HUES6 (cell line): ENCODE results near the gene CISD3.

Experiments
- H3K27ac ChIP-seq: 2 replicates; pipeline ENCODE4 v1.7.0; 2013; ENCODE audit warnings: low read depth, mild to moderate bottlenecking, low read length, inconsistent platforms
- H3K27me3 ChIP-seq: 2 replicates; pipeline ENCODE4 v1.6.1; 2013; ENCODE audit warnings: low read length; ENCODE audit not compliant: control insufficient read depth, insufficient read depth
- H3K36me3 ChIP-seq: 2 replicates; pipeline ENCODE4 v1.6.1; 2013; ENCODE audit warnings: low read length; ENCODE audit not compliant: control insufficient read depth, insufficient read depth
- H3K4me1 ChIP-seq: 2 replicates; pipeline ENCODE4 v1.6.1; 2013; ENCODE audit warnings: low read length; ENCODE audit not compliant: control insufficient read depth, insufficient read depth
- H3K4me3 ChIP-seq: 2 replicates; pipeline ENCODE4 v1.5.1; 2013; ENCODE audit warnings: low read depth, low read length
- H3K9ac ChIP-seq: one replicate; pipeline ENCODE4 v1.6.1; 2013; ENCODE audit warnings: mild to moderate bottlenecking, low read length
- H3K9me3 ChIP-seq: 2 replicates; pipeline ENCODE4 v1.6.1; 2013; ENCODE audit warnings: low read depth, low read length; ENCODE audit not compliant: control insufficient read depth, insufficient read depth

Gene CISD3

DNA sequence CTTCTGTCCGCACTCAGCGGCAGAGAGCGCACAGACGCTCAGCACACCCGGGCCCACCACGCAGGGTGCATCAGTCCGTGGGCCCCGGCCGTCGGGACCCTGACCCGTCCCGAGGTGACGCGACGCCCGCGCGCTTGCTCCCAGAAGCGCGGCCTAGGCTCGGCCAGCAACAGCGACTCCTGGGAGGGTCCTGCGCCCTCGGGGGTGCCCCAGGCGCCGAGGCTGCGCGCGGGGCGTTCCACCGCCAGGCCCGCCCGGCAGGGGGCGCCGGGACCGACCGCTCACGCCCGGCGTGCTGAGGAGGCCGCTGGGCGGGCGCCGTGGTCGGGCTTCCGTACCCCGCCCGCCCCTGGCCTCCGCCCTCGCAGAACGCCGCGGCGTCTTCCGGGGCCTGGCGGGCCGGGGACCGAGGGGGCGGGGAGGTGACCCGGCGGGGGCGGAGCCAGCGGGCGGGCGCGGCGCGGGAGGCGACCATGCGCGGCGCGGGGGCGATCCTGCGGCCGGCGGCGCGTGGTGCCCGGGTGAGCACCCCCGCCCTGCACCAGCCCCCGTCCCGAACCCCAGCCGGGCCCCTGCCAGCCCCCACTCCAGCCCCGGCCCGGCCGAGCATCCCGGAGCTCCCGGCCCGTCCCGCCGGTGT lies at the start of gene CISD3:
TSS of gene CISD3 (plus strand) at position 456 of the 640 bp plus-strand sequence. CDS start at position 474, 18 bp downstream.
- peak within 1 kb of the TSS; percentile 91 for H3K4me3 ChIP-seq
- H3K27me3 ChIP-seq: peaks cover 7% of the 10 kb centered on the region; the same call in 1 of the 2 replicates
- H3K9ac ChIP-seq: peak within 1 kb of the TSS; percentile 80
- H3K9me3 ChIP-seq: no peaks in the 10 kb centered on the region
- H3K36me3 ChIP-seq: peaks cover 27% of the 10 kb centered on the region
- peaks cover 24% of the 10 kb centered on the region for H3K4me1 ChIP-seq
- H3K27ac ChIP-seq: no peak within 1 kb of the TSS; the same call in 1 of the 2 replicates

GRCh38 chr17:38681096-38681495 lies 49.0 kb upstream of the CISD3 start:
- H3K27ac ChIP-seq: no peak overlapping the region
- H3K9ac ChIP-seq: no peak overlapping the region
- H3K36me3 ChIP-seq: no peaks in the 10 kb centered on the region
- peaks cover 18% of the 10 kb centered on the region for H3K27me3 ChIP-seq
- peaks cover 9% of the 10 kb centered on the region; the same call in 1 of the 2 replicates for H3K4me1 ChIP-seq
- no peak overlapping the region for H3K4me3 ChIP-seq
- no peaks in the 10 kb centered on the region for H3K9me3 ChIP-seq

DNA sequence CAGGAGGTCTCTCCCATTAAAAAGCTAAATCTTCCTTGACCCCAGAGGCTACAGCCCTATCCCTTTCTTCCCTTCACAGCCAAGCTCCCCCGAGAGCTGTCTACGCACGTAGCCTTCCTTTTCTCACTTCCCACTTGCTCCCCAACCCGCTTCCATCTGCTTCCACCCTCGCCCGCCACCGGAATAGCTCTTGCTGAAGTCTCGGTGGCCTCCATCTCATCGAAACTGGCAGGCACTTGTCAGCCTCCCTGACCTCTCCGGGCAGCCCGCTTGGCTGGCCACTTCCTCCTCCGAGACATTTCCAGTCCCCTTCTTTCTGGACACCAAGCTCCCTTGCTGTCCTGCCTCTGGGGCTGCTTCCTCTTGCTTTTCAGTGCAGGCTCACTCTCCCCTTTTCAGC lies 44.6 kb upstream of the CISD3 start:
- Histone ChIP-seq H3K9me3 (no peaks in the 10 kb centered on the region), H3K36me3 (no peaks in the 10 kb centered on the region), H3K4me1 (no peaks in the 10 kb centered on the region), H3K9ac (no peak overlapping the region), H3K27me3 (peaks cover 10% of the 10 kb centered on the region), H3K4me3 (no peak overlapping the region), H3K27ac (no peak overlapping the region)

DNA sequence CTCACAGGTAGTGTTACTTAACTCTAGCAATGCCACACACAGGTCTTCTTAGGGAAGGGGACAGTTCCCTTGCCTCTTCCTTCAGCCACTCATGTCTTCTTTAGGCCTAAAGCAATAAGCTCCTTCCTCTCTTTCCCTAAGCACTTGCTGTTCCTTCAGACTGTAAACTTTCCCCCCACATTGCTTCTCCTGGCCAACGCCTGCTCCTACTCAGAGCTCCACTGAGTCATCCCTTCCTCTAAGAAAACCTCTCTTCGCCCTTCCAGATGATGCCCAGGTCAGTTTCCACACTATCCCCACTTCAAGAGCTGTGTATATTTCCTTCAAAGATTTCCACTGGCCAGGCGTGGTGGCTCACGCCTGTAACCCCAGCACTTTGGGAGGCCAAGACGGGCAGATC lies 42.9 kb upstream of the CISD3 start:
- Histone ChIP-seq H3K4me1 (no peaks in the 10 kb centered on the region), H3K9ac (no peak overlapping the region), H3K27ac (no peak overlapping the region), H3K36me3 (no peaks in the 10 kb centered on the region), H3K9me3 (no peaks in the 10 kb centered on the region), H3K4me3 (no peak overlapping the region), H3K27me3 (peaks cover 10% of the 10 kb centered on the region)

DNA sequence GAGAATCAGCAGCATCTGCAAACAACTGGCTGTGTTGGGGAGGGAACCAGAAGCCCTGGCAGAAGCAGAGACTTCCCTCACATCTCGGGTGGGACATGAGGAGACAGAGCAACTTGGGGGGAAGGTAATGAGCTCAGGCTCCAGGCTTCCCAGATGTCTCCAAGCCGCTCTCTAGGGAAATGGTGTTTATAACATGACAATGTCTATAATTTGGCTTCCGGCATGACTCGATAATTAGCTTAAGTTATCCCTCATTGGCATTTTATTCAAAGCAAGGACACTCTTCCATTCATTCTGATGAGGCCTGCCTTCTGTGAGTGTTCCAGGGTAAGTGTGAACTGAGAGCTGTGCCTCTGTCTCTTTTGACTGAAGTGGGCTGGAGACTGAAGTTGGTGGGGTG lies 39.8 kb upstream of the CISD3 start:
- no peaks in the 10 kb centered on the region for H3K4me1 ChIP-seq
- no peaks in the 10 kb centered on the region for H3K9me3 ChIP-seq
- H3K27ac ChIP-seq: no peak overlapping the region

DNA sequence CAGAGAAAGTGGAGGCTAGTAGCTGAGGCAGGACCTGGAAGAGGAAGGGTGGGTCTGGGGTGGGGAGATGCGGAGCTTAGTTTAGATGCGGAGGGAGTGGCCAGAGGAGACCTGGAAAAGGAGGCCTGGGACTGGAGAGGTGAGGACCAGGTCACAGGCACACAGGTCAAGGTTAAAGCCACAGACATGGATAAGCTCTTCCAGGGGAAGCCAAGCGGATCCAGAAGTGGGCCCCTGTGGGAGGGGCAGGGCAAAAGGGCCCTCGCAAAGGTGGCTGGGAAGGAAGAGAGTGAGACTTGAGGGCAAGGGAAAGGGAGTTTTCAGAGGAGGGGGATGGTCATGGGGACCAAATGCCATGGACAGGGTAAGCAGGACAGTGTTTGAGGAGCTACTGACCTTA lies 39.0 kb upstream of the CISD3 start:
- Histone ChIP-seq H3K4me1 (no peaks in the 10 kb centered on the region), H3K27me3 (peaks cover 5% of the 10 kb centered on the region; the same call in 1 of the 2 replicates), H3K9me3 (no peaks in the 10 kb centered on the region), H3K9ac (no peak overlapping the region), H3K27ac (no peak overlapping the region), H3K36me3 (no peaks in the 10 kb centered on the region), H3K4me3 (no peak overlapping the region)

More for the DNA sequence above, 39.8 kb upstream of the CISD3 start:
- Histone ChIP-seq H3K4me3 (no peak overlapping the region), H3K36me3 (no peaks in the 10 kb centered on the region), H3K9ac (no peak overlapping the region), H3K27me3 (peaks cover 12% of the 10 kb centered on the region)

DNA sequence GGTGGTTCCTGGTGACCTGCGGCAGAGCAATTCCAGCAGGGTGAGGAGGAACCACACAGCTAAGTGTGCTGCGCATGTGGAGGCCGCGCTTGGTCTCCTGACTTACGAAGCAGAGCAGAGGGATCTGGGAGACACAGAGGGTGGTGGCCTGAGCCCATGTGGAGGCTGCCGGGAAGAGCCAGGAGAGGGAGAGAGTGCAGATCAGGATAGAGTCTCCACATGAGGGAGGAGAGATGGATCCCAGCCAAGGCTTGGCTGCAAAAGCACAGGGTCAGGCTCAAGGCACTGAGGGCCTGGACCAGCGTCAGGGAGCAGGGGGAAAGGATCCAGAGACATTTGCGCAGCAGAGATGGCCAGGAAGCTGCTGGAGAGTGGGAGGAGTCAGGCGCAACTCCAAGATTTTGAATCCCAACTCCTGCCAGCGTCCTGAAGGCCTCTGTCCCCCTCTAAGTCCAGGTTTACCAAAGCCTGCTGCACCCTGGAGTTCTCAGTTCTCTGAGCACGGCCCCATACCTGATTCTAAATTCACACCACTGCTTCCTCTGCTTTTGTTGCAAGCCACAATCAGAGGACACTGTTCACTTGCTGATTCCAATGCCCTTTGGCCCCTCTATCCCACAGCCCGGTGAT lies 36.3 kb upstream of the CISD3 start:
- Histone ChIP-seq H3K9me3 (no peaks in the 10 kb centered on the region), H3K4me3 (no peak overlapping the region), H3K36me3 (no peaks in the 10 kb centered on the region), H3K27ac (no peak overlapping the region), H3K9ac (no peak overlapping the region), H3K27me3 (peaks cover 23% of the 10 kb centered on the region), H3K4me1 (no peaks in the 10 kb centered on the region; the same call in 1 of the 2 replicates)

- peaks cover 10% of the 10 kb centered on the region for H3K4me1 ChIP-seq
- H3K27ac ChIP-seq: no peak overlapping the region
- no peak overlapping the region for H3K9ac ChIP-seq
- peaks cover 51% of the 10 kb centered on the region for H3K27me3 ChIP-seq
- no peak overlapping the region for H3K4me3 ChIP-seq
- no peaks in the 10 kb centered on the region for H3K9me3 ChIP-seq
- no peaks in the 10 kb centered on the region for H3K36me3 ChIP-seq
Measured at GRCh38 chr17:38697061-38697820, 32.9 kb upstream of the CISD3 start.

- no peak overlapping the region for H3K9ac ChIP-seq
- H3K4me1 ChIP-seq: peaks cover 23% of the 10 kb centered on the region
- H3K36me3 ChIP-seq: no peaks in the 10 kb centered on the region
- no peak overlapping the region for H3K27ac ChIP-seq
- no peak overlapping the region for H3K4me3 ChIP-seq
- peaks cover 62% of the 10 kb centered on the region for H3K27me3 ChIP-seq
- H3K9me3 ChIP-seq: no peaks in the 10 kb centered on the region
Measured at GRCh38 chr17:38698760-38699159, 31.4 kb upstream of the CISD3 start.

GRCh38 chr17:38701504-38702165 lies 28.5 kb upstream of the CISD3 start:
- H3K4me3 ChIP-seq: peak overlapping the region; percentile 59

More at GRCh38 chr17:38701504-38702165, 28.5 kb upstream of the CISD3 start:
- Histone ChIP-seq H3K27ac (no peak overlapping the region), H3K27me3 (peaks cover 73% of the 10 kb centered on the region), H3K9ac (peak overlapping the region; percentile 50), H3K9me3 (no peaks in the 10 kb centered on the region), H3K36me3 (no peaks in the 10 kb centered on the region), H3K4me1 (peaks cover 31% of the 10 kb centered on the region)
